ENCODE results near the gene AP1B1. TPM values are rescaled to one million over a fixed set of nuclear protein-coding genes. Genes with fewer than 3 reads are reported as not detected.

The AP1B1 gene
- total and polyA plus RNA-seq, 2 of the 13 experiments (the other 11 are each of a cell fraction or from before 2014, with no cell fraction given), result 26.6 to 29.7 TPM

DNA sequence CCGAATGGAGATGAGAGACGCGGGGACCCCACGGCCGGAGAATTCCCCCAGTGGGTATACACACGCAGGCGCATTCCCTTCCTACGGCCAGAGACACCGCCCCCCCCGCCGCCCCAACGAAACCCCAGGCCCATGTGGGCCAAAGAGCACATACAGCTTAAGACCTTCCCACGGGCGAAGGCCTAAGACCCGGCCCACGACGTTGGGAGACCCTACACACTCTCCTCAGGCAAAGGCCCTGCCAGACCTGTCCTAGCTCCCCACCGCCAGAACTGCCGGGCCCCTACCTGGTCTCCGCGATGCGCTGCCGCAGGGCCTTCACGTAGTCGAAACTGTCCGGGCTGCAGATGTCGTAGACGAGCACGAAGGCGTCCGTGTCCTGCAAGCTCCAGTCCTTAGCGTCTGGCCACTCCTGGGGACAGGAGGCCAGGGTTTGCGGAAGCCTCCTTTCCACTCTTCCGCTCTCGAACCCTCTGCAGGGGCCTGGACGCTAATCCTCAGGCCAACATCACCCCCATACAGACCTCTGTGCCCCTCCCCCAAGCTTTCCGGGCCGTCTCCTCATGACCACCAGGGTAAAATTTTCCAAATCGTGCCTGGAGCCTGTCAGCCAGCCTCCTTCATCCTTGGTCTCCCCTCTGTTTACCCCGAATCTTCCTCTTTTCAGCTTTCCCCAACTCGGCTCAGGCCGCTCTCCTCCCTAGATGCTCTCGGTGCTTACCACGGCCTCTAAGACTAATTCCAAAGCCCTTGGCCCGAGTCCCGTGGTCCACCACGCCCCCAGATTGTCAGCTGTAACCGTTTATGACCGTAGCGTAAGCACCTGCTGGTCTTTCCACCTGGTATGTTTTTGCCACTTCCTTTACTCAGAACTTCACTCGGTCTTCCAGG, 74.5 kb downstream of the AP1B1 start (continued):
- TF ChIP-seq FOSL1 (CRISPR knock-in tag; IDR thresholded peaks at IDR 0.05; ENCODE audit: borderline replicate concordance) (no peak), KDM4B (CRISPR knock-in tag; IDR thresholded peaks at IDR 0.05) (no peak)

DNA sequence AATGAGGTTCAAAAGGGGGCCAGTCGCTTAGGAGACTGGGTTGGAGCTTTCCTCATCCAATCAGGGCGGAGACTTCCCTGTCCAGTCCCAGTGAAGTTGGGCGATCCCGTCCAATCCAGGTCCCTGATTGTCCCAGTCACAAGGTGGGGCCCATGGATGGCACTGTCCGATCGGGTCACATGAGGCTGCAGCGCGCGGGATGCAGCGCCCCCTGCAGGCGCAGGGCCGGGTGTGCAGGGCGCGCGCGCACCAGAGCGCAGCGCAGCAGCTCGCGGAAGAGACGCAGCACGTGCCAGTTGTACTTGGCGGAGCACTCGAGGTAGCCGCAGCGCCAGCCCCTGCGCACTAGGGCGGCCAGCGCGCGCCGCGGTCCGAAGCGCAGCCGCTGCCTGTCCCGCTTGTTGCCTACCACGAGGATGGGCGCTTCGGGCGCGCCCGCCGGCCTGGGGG, 75.2 kb downstream of the AP1B1 start:
- Histone ChIP-seq H2AFZ (ENCODE audit: low read length) (no peak overlapping the region), H4K20me1 (ENCODE audit: insufficient read depth, low read length) (no peaks in the 10 kb centered on the region; the same call in 1 of the 2 replicates), H3K4me2 (ENCODE audit: low read depth, low read length) (peak overlapping the region; percentile 73; the same call in 1 of the 2 replicates), H3K27ac (ENCODE audit: extremely low read length, insufficient read depth, low read length) (no peak overlapping the region), H3K4me3 (replicated peaks in 1 of 3; ENCODE audit: insufficient read depth in 1 of 3, low read depth in 2 of 3, low read length in 3 of 3) (peak overlapping the region in 1 of 3 experiments; percentile 70; a peak in 1 of 6 replicates), H3K27me3 (ENCODE audit: control insufficient read depth in 1 of 2, insufficient read depth in 2 of 2, low read length in 2 of 2) (peaks cover 7 to 41% of the 10 kb centered on the region in 2 experiments), H3K4me1 (ENCODE audit: insufficient read depth, low read length) (peaks cover 49% of the 10 kb centered on the region), H3K9me3 (ENCODE audit: low read length) (no peaks in the 10 kb centered on the region), H3K36me3 (replicated peaks in 1 of 2; ENCODE audit: control insufficient read depth in 1 of 2, insufficient read depth in 2 of 2, low read length in 2 of 2) (no peaks in the 10 kb centered on the region), H3K79me2 (ENCODE audit: insufficient read depth, low read length) (no peaks in the 10 kb centered on the region), H3K9ac (ENCODE audit: insufficient read depth, low read depth, low read length) (no peak overlapping the region)
- no TSS peak for BruUV-seq (replicated peaks)
- ATAC-seq, result no peak
- no peak for FAIRE-seq
- in situ Hi-C loops (cut with HindIII; ENCODE audit: extremely low pct_ligation_motif_present, low pct_unique_long_range_greater_than_20kb) (no loop called here), intact Hi-C loops (cut with micrococcal nuclease; ENCODE audit: unreplicated experiment) (no loop called here)
- DNase-seq (ENCODE audit: low spot score), result no peak
- ChIA-PET POLR2A (no interaction called here), CTCF (ENCODE audit: low intra/inter-chr PET ratio, low total read pairs) (no interaction called here)
- 83% methylated on average over 9 of the region's 44 CpGs for WGBS (ENCODE audit: low lambda C conversion rate)
- TF ChIP-seq ZNF292 (CRISPR knock-in tag; IDR thresholded peaks at IDR 0.05; ENCODE audit: borderline replicate concordance, low read depth) (no peak), ZKSCAN1 (IDR thresholded peaks at IDR 0.05; ENCODE audit: low read length) (no peak), HOXA3 (CRISPR knock-in tag; IDR thresholded peaks at IDR 0.05) (peak; percentile 86), AGO2 (optimal IDR thresholded peaks at IDR 0.05; ENCODE audit: low read depth, low read length) (peak; percentile 58), WIZ (CRISPR knock-in tag; IDR thresholded peaks at IDR 0.05) (no peak)
- TF ChIP-seq, protein P1, sequence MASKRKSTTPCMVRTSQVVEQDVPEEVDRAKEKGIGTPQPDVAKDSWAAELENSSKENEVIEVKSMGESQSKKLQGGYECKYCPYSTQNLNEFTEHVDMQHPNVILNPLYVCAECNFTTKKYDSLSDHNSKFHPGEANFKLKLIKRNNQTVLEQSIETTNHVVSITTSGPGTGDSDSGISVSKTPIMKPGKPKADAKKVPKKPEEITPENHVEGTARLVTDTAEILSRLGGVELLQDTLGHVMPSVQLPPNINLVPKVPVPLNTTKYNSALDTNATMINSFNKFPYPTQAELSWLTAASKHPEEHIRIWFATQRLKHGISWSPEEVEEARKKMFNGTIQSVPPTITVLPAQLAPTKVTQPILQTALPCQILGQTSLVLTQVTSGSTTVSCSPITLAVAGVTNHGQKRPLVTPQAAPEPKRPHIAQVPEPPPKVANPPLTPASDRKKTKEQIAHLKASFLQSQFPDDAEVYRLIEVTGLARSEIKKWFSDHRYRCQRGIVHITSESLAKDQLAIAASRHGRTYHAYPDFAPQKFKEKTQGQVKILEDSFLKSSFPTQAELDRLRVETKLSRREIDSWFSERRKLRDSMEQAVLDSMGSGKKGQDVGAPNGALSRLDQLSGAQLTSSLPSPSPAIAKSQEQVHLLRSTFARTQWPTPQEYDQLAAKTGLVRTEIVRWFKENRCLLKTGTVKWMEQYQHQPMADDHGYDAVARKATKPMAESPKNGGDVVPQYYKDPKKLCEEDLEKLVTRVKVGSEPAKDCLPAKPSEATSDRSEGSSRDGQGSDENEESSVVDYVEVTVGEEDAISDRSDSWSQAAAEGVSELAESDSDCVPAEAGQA (IDR thresholded peaks at IDR 0.05; ENCODE audit: low read depth), result 0 out of 2 replicates have a peak, but pooled peaks have one; percentile 19
- TF ChIP-seq, protein P1 (CRISPR knock-in tag; IDR thresholded peaks at IDR 0.05; ENCODE audit: borderline replicate concordance), result no peak
- TF ChIP-seq, protein P2, sequence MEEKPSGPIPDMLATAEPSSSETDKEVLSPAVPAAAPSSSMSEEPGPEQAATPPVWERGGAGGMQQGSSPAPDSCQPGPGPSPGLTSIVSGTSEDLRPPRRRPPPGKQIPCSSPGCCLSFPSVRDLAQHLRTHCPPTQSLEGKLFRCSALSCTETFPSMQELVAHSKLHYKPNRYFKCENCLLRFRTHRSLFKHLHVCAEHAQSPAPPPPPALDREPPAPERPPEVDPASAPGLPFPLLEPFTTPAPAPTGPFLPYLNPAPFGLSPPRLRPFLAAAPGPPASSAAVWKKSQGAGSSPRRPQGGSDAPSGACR (CRISPR knock-in tag; IDR thresholded peaks at IDR 0.05), result no peak
- TF ChIP-seq, protein P3, sequence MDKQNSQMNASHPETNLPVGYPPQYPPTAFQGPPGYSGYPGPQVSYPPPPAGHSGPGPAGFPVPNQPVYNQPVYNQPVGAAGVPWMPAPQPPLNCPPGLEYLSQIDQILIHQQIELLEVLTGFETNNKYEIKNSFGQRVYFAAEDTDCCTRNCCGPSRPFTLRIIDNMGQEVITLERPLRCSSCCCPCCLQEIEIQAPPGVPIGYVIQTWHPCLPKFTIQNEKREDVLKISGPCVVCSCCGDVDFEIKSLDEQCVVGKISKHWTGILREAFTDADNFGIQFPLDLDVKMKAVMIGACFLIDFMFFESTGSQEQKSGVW (CRISPR knock-in tag; IDR thresholded peaks at IDR 0.05; ENCODE audit: borderline replicate concordance), result no peak
- TF ChIP-seq, protein P4, sequence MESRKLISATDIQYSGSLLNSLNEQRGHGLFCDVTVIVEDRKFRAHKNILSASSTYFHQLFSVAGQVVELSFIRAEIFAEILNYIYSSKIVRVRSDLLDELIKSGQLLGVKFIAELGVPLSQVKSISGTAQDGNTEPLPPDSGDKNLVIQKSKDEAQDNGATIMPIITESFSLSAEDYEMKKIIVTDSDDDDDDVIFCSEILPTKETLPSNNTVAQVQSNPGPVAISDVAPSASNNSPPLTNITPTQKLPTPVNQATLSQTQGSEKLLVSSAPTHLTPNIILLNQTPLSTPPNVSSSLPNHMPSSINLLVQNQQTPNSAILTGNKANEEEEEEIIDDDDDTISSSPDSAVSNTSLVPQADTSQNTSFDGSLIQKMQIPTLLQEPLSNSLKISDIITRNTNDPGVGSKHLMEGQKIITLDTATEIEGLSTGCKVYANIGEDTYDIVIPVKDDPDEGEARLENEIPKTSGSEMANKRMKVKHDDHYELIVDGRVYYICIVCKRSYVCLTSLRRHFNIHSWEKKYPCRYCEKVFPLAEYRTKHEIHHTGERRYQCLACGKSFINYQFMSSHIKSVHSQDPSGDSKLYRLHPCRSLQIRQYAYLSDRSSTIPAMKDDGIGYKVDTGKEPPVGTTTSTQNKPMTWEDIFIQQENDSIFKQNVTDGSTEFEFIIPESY (CRISPR knock-in tag; IDR thresholded peaks at IDR 0.05), result peak; percentile 99

Measured in HepG2 (cell line).